Astrocyte (in vitro differentiated cells and primary cell): ENCODE results near the gene ZNF81.

Experiments used
- CTCF ChIP-seq: IDR thresholded peaks from 2 replicates; pipeline ENCODE4 v1.5.1; 2011; ENCODE audit warnings: low read depth, mild to moderate bottlenecking, inconsistent platforms, low read length, moderate library complexity; ENCODE audit not compliant: insufficient read depth
- EZH2 ChIP-seq: IDR thresholded peaks from 2 replicates; pipeline ENCODE4 v1.6.1; 2012; ENCODE audit warnings: mild to moderate bottlenecking, low read length, inconsistent platforms; ENCODE audit not compliant: insufficient read depth

GRCh38 chrX:47933946-47934345 is 97.2 kb downstream of the ZNF81 start:
- no peak for TF ChIP-seq CTCF
- TF ChIP-seq EZH2: no peak
